ELR (cell line): Measurements from ENCODE around the gene PDK3.

Experiments used
- DNase-seq: peaks from one replicate; pipeline ENCODE4 v3.0.0-alpha.2; 2015; ENCODE audit warnings: low read depth

PDK3 gene

DNA sequence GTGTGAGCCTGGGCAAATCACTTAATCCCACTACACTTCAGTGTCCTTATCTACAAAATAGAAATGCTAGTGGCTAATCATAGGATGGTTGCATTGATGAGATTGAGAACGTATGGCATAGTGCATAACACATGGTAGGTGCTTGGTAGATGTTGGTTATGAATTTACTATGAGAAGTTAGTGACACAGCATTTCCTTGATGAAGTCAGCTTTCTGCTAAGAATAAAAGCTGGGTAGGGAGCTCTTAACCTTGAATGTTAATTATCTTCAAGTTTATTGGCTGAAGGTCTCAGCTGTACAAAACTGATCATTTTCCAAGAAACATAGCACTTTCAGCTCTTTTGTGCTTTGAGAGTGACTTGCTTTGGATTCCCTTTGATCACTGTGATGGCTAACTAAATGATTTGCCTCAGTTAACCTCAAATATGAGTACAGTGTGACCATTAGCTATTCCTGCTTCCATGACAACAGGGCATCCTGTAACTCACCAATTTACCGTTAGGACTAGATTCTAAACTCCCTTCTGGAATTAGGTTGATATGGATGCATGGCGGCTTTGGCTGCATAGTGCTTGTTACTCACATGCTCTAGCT, 17.8 kb downstream of the PDK3 start:
- DNase-seq = no peak

DNA sequence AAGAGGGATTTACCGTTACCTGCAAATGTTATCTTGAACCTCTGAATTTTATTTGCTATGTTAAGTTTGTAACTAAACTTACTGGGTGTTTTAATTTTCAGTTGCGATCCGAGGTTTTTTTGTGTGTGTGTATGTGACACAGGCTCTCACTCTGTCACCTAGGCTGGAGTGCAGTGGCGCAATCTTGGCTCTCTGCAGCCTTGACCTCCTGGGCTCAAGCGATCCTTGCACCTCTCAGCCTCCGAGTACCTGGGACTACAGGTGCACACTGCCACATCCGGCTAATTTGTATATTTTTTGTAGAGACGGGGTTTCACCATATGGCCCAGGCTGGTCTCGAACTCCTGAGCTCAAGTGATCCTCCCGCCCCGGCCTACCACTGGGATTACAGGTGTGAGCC, 18.5 kb downstream of the PDK3 start:
- no peak for DNase-seq

- DNase-seq = no peak
These were observed 20.2 kb downstream of the PDK3 start for GRCh38 chrX:24485323-24485722.

DNA sequence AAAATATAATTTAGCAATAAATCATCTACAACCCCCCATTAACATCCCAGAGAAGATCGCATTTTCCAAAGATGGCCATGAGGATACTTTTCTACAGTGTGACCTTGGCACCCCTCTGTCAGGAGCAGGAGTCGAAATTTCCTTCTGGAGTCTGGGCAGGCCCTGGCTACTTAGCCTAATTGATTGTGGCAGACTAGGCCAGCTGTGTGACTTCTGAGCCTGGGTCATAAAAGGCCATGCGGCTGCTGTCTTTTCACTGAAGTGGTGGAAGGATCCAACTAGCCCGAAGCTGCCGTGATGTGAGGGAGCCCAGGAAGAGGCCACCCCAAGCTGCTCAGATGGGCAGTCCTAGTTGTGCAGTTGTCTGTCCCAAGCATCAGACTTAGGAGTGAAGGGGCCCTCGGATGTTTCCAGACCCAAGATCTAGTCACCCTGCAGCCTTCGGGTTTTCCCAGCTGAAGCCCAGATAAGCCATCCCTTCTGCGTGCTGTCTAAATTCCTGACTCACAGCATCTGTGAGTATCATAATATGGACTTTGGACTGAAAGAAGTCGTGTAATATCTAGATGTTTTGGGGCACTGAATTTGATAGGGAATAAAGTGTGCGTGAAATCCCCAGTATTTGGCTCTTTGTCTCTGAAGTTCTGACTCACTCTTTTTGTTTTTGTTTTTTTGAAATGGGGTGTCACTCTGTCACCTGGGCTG, 21.0 kb downstream of the PDK3 start:
- no peak for DNase-seq

DNA sequence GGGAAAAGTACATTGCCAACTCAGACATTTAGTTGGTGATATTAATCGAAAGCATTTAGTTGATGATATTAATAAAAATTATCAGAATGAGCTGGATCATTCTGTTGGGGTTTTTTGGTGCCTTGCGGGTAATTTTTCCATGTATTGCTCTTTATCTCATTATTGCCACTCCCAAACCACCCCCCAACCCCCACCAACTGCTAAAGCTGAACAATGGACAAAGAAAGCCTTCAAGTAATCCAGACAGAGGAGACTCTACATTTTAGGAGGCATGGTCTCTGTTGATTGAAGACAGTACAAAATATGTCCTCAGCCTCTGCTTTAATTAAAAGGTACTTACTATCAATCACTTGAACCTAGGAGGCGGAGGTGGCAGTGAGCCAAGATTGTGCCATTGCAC, 22.5 kb downstream of the PDK3 start:
- DNase-seq = no peak

DNA sequence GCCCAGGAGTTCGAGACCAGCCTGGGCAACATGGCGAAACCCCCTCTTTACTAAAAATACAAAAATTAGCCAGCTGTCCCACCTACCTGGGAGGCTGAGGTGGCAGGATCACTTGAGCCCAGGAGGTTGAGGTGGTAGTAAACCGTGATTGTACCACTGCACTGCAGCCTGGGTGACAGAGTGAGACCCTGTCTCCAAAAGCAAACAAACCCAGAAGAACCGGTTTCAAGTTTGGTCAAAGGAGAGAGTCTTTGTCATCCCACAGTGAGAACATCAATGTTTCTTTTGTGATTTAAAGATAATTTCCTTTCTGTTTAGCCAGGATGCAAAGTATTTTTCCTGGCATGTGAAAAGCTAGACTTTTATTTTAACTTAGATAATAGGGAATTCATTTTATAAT, 26.7 kb downstream of the PDK3 start:
- no peak for DNase-seq

- no peak for DNase-seq
These were observed 28.9 kb downstream of the PDK3 start for GRCh38 chrX:24493740-24494581.

DNA sequence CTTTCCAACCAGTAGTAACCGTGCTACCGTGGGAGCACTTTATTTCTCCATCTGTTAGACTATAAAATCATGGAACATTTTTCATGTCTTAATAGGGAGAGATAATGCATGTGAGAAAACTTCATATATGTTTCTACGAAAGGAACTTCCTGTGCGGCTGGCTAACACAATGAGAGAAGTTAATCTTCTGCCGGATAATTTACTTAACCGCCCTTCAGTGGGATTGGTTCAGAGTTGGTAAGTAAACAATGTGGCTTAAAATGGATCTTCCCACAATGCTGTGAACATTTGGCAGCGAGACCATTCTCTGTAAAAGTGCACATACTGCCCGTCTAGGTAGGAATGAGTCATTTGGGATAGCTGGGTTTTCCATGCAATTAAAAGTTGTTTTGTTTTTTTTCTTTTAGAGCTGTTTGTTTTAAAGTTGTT, 29.6 kb downstream of the PDK3 start:
- DNase-seq = peak; percentile 62

- DNase-seq = no peak
These were observed 30.6 kb downstream of the PDK3 start for GRCh38 chrX:24495700-24496099.

DNA sequence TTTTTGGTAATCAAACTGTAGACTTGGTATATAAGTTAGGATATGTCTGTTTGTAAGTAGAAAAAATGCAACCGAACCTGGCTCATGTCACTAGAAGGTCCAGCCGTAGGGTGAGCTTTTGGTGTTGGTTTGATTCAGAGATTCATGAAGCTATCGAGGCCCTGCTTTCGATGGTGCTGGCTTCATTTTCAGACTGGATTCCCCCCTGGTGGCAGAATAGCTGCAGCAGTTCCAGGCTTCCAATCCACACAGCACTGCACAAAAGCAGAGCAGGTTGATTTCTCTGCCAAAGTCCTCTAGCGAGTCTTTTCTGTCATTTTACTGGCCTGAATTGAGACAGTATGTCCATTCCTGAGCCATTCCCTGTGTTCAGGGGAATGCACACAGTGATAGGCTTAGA, 33.1 kb downstream of the PDK3 start:
- DNase-seq = peak; percentile 28

- DNase-seq = peak; percentile 37
These were observed 33.9 kb downstream of the PDK3 start for GRCh38 chrX:24498975-24499374.

DNA sequence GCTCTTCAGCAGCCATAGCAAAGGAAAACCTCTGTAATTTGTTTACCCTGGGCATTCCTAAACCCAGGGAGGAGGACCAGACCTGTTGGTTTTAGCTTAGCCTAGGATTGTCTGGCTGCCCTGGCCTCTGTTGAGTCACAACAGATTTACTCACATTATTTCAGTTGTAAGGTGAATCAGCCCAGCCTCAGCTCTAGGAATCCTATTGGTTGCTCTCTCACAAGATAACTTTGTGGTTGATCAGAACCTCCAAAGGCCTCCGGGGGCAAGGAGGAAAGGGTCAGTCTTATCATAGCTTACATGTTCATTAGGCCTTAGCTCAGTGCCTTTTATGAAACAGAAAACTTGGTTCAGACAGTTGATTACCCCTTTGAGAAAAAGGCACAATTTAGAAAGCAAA, 41.0 kb downstream of the PDK3 start:
- peak; percentile 73 for DNase-seq

- no peak for DNase-seq
These were observed 43.3 kb downstream of the PDK3 start for GRCh38 chrX:24508375-24508774.

DNA sequence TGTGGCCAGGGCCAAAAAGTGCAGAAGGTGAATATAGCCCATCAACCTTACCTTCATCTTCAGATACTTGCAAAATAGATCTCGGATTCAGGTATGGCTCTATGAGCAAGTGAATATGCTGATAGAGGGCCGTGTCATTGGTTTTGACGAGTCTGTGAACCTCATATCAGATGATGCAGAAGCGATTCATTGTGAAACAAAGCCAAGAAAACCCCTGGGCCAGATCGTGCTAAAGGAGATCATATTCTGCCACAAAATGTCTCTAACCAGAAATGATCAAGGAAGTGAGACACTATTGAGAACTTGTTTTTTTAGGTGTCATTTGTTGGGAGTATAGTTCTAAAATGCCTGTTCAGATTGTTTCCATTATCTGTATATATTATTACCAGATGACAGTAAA, 48.3 kb downstream of the PDK3 start:
- no peak for DNase-seq

GRCh38 chrX:24515447-24515846, 50.4 kb downstream of the PDK3 start:
- DNase-seq = peak; percentile 8

GRCh38 chrX:24520472-24520871, 55.4 kb downstream of the PDK3 start:
- DNase-seq = no peak

DNA sequence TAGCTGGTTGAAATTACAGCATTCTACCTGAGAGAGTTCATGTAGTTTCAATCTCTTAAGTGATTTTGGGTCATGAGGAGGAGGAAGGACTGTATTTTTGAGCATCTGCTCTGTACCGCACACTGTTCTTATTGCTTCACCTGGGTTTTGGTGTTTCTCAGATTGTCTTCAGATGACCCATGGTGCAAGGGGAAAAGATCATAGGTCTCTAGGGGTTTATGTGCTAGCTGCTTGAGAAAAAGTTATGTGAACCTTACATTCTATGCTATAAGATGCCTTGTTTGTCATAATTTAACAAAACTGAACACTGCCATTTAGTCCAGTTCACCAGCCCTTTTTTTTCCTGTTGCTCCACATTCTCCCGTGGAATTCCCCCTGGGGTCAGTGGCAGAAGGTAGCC, 60.4 kb downstream of the PDK3 start:
- DNase-seq = no peak

GRCh38 chrX:24526616-24527015, 61.5 kb downstream of the PDK3 start:
- no peak for DNase-seq

DNA sequence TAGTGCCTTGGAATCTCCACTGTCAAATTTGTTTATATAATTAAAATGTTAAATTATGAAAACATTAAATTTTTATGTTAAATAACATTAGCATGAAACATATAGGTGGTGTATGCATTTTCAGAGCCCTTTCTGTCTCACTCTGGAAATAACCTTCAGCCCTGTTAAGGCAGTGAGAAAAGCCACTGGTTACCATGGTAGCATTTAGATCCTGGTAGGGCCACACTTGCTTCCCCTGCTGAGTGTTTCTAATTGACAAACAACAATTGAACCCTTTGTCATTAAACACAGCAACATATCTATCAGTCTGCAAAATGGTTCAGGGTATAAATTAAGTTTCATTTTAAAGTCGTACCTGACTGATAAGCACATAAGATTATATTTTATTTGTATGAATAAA, 63.5 kb downstream of the PDK3 start:
- no peak for DNase-seq

GRCh38 chrX:24536551-24536950, 71.5 kb downstream of the PDK3 start:
- no peak for DNase-seq

DNA sequence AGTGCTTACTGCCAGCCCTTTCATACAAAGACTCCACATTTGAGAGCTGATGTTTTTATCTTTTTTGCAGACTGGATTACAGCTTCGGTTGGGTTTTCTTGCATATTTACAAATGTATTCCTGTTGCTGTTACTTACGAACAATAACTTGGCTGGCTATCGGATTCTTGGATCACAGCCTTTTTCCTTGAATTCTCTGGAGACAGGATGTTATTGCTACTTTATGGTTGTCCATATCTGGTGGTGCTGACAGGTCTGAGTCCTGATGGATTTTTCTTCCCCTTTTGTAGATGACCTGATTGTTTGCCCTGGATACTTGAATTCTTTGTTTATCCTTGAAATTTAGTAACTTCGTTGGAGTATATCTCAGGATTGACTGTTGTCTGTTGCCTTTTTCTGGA, 77.7 kb downstream of the PDK3 start:
- DNase-seq = no peak

DNA sequence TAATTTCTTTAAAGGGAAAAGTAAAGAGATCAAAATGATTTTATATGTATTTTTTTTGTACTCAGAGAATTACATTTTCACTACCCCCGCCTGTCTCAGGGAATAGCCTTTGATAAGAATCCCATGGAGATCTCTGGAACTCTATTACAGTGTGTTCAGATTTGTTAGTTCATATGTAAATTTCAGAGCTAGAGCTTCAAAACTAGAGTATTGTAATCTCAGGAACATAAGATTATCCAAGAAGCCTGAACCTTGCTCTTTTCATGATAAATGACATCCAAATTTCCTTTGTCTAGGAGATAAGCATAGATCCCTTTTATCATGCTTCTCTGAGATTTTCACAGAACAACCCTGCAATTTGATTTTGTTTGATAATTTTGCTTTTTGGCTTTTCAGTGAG, 82.9 kb downstream of the PDK3 start:
- no peak for DNase-seq

GRCh38 chrX:24550166-24550565, 85.1 kb downstream of the PDK3 start:
- peak; percentile 71 for DNase-seq
